ENCODE measurements around the gene TBC1D22A. TPM values are rescaled to one million over a fixed set of nuclear protein-coding genes. Genes with fewer than 3 reads are reported as not detected.

Gene TBC1D22A
- total and polyA plus RNA-seq, 2 experiments from 2014 or later: 16.6 to 18.5 TPM

DNA sequence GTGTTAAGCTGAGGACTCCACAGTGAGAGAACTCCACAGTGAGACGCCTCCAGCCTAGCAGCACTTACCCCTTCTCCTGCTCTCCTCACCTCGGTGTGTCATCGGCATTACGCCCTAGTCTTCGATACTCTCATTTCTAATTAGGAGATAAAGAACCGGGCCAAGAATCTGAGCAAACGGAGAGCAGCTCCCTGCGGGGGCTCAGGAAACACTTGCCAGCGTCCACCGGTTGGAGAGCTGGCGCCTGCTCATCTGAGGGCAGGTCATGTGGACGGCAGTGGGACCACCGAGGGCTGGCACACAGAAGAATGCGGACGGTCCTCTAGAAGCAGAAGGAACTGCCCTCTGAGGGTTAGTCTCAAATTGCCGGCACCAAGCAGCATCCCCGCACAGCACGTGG is 37.4 kb upstream of the TBC1D22A start:
- Histone ChIP-seq H3K27me3 (no peaks in the 10 kb centered on the region), H3K27ac (no peak overlapping the region), H3K9me3 (ENCODE audit: low read depth) (no peaks in the 10 kb centered on the region), H3K36me3 (peaks cover 3% of the 10 kb centered on the region), H3K4me1 (ENCODE audit: low read depth) (peaks cover 8% of the 10 kb centered on the region), H3K4me3 (no peak overlapping the region)
- no peak for DNase-seq (ENCODE audit: low read depth in 1 of 2, low spot score in 1 of 2)
- TF ChIP-seq, protein P1, sequence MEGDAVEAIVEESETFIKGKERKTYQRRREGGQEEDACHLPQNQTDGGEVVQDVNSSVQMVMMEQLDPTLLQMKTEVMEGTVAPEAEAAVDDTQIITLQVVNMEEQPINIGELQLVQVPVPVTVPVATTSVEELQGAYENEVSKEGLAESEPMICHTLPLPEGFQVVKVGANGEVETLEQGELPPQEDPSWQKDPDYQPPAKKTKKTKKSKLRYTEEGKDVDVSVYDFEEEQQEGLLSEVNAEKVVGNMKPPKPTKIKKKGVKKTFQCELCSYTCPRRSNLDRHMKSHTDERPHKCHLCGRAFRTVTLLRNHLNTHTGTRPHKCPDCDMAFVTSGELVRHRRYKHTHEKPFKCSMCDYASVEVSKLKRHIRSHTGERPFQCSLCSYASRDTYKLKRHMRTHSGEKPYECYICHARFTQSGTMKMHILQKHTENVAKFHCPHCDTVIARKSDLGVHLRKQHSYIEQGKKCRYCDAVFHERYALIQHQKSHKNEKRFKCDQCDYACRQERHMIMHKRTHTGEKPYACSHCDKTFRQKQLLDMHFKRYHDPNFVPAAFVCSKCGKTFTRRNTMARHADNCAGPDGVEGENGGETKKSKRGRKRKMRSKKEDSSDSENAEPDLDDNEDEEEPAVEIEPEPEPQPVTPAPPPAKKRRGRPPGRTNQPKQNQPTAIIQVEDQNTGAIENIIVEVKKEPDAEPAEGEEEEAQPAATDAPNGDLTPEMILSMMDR (IDR thresholded peaks at IDR 0.05; ENCODE audit: low read depth, low read length): no peak

DNA sequence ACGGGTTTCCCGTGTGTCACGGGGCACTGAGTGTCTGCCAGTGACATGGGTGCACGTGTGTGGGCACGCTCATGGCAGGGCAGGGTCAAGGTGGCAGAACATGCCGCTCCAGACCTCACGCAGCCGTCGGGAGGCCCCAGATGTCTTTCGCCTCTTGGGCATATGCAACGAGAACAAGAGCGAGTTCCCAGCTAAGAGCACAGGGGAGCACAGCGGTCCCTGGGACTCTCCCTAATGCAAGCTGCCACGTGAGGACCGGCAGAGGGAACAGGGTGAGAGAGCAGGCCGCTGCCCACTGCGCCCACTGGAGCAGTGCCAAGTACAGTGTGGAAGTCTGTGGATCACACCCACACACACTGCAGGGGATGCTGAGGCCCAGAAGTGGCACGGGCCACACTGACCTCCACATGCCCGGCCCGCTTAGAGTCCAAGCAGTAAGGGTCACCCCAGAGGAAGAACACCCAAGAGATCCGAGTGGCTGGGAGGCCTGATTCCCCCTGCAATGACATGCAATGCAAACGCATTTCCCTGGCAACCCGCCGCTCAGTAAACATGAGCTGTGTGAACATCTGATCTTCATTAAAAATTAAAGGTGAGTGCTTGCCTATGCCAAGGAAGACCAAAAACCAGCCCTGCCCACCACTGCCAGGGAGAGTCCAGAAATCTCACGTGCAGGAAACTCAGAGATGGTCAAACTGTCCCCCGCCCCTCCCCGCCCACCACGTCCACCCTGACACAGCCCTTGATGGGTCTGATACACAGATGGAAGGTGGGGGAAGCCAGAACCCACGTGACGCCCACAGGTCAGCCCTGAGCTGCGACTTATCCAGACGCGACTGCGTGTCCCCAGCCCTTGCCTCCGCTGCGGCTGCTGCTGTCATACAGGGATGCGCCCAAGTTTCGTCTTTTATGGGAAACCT is 36.1 kb upstream of the TBC1D22A start:
- TF ChIP-seq, protein P1 (IDR thresholded peaks at IDR 0.05; ENCODE audit: low read depth, low read length): no peak
- H3K4me1 ChIP-seq (ENCODE audit: low read depth): peaks cover 10% of the 10 kb centered on the region
- H3K36me3 ChIP-seq: no peaks in the 10 kb centered on the region
- H3K9me3 ChIP-seq (ENCODE audit: low read depth): no peaks in the 10 kb centered on the region
- H3K27me3 ChIP-seq: no peaks in the 10 kb centered on the region
- no peak overlapping the region for H3K4me3 ChIP-seq
- no peak overlapping the region for H3K27ac ChIP-seq
- no peak for DNase-seq (ENCODE audit: low read depth in 1 of 2, low spot score in 1 of 2)

DNA sequence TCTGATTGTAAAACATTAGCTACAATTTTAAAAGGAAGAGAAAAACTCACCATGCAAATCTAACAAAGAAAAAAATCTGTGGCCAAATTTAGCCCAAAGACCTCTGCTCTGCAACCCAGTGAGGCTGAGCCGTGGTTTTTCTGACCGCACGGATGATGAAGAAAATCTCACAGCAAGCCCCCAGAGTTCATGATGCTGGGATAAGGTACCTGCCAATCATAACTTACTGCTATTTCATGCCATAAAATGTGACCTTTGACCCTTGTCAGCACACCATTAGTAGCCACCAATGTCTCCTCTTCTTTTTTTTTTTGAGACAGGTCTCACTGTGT is 35.5 kb upstream of the TBC1D22A start:
- Histone ChIP-seq H3K9me3 (ENCODE audit: low read depth) (no peaks in the 10 kb centered on the region), H3K36me3 (no peaks in the 10 kb centered on the region), H3K27ac (no peak overlapping the region), H3K4me3 (no peak overlapping the region), H3K27me3 (no peaks in the 10 kb centered on the region), H3K4me1 (ENCODE audit: low read depth) (peaks cover 16% of the 10 kb centered on the region)
- TF ChIP-seq, protein P1 (IDR thresholded peaks at IDR 0.05; ENCODE audit: low read depth, low read length): no peak
- DNase-seq (ENCODE audit: low read depth in 1 of 2, low spot score in 1 of 2): no peak

DNA sequence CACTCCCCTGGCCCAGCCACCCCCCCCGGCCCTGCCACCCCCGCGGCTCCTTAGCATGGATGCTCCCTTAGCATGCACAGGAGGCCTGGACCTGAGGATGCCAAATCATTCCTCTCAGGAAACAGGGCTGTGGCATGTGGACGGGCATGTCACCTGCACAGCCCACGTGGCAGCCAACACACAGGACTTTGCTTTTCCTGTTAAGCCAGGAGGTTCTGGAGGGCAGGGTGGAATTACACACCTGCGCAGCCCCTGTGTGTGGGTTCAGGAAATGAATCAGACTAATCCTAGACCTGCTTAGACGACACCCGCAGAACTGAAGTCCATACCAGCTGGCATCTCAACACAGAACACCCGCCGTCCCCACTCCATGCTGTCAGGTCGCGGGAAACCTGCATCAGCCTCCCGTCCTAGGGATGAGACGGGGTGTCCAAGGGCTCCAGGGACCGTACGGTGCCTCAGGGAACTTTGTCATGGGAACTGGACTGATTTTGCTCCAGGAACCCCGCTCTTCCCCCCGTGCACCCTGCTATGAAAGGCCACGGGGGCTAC is 34.6 kb upstream of the TBC1D22A start:
- Histone ChIP-seq H3K36me3 (no peaks in the 10 kb centered on the region), H3K27ac (peak overlapping the region; percentile 30), H3K4me1 (ENCODE audit: low read depth) (peaks cover 18% of the 10 kb centered on the region), H3K27me3 (no peaks in the 10 kb centered on the region), H3K9me3 (ENCODE audit: low read depth) (no peaks in the 10 kb centered on the region), H3K4me3 (no peak overlapping the region)
- DNase-seq (ENCODE audit: low read depth in 1 of 2, low spot score in 1 of 2): no peak
- TF ChIP-seq, protein P1 (IDR thresholded peaks at IDR 0.05; ENCODE audit: low read depth, low read length): no peak

DNA sequence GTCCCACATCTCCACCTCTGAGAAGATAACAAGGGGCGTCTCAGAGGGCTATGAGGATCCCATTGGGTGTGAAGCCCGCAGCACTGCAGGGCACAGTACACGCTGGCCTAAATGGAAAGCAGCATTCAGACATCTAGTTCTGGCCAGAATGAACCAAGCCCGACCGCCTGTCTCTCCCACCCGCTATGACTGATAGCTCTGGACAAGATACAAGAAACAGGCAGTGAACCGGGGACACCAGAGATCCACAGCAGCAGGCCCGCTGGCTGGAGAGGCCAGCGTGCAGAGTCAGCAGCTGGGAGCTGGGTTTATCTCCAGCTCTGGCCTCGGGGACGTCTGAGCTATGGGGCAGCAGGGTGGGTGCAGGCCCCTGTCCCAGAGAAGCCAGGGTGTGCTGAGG is 34.0 kb upstream of the TBC1D22A start:
- H3K27ac ChIP-seq: peak overlapping the region; percentile 30
- TF ChIP-seq, protein P1 (IDR thresholded peaks at IDR 0.05; ENCODE audit: low read depth, low read length): no peak
- DNase-seq (ENCODE audit: low read depth in 1 of 2, low spot score in 1 of 2): no peak

More for the DNA sequence above, 34.0 kb upstream of the TBC1D22A start:
- H3K9me3 ChIP-seq (ENCODE audit: low read depth): no peaks in the 10 kb centered on the region
- peaks cover 18% of the 10 kb centered on the region for H3K4me1 ChIP-seq (ENCODE audit: low read depth)
- no peak overlapping the region for H3K4me3 ChIP-seq
- H3K36me3 ChIP-seq: no peaks in the 10 kb centered on the region
- H3K27me3 ChIP-seq: no peaks in the 10 kb centered on the region

Data from cardiac muscle cell (in vitro differentiated cells and primary cell).